Measurements from ENCODE around the gene ATG101.

The ATG101 gene

DNA sequence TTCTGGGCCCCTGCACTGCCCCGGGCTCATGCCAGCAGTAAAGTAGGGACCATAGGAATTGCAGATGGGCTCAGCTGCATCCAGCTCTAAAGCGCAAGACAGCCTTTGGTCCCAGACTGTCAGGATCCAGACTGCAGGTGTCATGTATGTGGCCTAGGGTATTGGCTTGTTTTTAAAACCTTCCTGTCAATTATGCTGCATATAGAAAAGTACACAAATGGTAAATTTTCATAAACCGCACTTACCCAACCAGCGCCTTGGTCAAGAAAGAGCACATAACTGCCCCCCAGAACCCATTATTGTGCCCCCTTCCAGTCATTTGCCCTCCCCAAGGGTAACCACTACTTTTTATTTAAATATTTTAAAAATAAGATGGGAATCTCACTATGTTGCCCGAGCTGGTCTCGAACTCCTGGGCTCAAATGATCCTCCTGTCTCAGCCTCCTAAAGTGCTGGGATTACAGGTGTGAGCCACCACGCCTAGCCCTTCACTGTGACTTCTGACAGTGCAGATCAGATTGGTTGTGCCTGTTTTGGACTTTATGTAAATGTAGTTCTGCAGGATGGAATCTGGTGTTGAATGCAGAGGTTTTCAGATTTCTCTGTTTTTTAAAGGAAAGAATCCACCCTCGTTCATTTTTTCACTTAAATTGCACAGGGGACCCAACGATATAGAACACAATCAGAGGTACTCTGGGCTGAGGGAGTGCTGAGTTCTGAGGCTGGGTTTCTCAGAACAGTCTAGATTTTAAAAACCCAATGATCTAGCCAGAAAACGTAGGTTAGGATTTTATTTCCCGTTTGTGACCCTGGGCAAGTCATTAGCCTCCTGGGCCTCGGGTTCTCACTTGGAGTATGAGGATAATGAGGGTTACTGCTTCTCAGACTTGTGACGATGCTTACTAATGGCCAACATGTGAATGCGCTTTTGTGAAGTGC is 11.9 kb upstream of the ATG101 start:
- DNase-seq (ENCODE audit: low read depth) = no peak

DNA sequence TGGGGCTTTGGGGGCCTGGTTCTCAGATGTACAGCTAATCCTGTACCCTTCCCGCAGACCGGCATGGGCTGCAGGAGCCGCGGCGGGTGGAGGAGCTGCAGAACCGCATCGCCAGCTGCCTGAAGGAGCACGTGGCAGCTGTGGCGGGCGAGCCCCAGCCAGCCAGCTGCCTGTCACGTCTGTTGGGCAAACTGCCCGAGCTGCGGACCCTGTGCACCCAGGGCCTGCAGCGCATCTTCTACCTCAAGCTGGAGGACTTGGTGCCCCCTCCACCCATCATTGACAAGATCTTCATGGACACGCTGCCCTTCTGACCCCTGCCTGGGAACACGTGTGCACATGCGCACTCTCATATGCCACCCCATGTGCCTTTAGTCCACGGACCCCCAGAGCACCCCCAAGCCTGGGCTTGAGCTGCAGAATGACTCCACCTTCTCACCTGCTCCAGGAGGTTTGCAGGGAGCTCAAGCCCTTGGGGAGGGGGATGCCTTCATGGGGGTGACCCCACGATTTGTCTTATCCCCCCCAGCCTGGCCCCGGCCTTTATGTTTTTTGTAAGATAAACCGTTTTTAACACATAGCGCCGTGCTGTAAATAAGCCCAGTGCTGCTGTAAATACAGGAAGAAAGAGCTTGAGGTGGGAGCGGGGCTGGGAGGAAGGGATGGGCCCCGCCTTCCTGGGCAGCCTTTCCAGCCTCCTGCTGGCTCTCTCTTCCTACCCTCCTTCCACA is 11.0 kb upstream of the ATG101 start:
- DNase-seq (ENCODE audit: low read depth) = no peak

- no peak for DNase-seq (ENCODE audit: low read depth)
These were observed 9.9 kb upstream of the ATG101 start for GRCh38 chr12:52059582-52060497.

GRCh38 chr12:52060498-52061177 is 9.1 kb upstream of the ATG101 start:
- no peak for DNase-seq (ENCODE audit: low read depth)

GRCh38 chr12:52061470-52062166 is 8.2 kb upstream of the ATG101 start:
- no peak for DNase-seq (ENCODE audit: low read depth)

DNA sequence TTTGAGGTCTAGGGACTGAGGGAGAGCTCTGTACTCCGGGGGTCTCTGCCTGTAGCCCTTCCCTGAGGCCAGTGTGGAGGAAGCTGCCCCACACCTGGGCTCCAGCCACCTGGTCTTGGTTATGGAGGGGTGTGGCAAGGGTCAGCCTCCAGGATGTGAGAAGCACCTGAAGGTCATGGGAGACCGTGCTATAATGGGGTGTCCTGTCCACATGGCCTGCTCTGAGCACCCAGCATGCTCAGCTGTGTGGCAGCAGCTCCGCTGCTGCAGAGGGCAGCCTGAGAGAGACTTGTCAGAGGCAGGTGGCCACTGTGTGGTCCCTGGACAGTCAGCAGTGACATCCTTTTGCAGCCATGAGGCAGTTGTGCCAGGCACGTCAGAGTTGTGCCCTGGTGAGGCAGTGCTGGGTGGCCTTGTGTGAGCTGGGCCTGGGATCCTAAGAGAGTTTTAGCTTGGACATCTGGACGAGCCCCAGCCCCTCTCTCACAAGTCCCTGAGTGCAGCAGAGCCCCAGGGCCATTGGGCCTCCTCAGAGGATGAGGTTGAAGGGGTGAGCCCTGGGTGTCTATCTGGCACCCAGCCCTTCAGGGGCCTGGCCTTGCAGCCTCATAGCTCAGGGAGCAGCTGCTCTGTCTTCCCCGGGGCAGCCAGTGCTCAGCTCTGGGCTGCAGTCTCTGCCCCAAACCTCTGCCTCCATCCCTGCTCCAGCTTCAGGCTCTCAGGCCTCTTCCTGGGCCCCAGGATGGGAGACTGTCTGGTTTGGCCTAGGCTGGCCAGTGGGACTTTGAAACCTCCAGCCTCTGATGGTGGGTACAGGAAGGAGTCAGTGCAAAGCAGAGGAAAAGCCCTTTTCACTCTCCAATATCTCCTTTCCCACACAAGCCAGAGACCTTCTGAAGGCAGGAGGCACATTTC is 7.4 kb upstream of the ATG101 start:
- no peak for DNase-seq (ENCODE audit: low read depth)

DNA sequence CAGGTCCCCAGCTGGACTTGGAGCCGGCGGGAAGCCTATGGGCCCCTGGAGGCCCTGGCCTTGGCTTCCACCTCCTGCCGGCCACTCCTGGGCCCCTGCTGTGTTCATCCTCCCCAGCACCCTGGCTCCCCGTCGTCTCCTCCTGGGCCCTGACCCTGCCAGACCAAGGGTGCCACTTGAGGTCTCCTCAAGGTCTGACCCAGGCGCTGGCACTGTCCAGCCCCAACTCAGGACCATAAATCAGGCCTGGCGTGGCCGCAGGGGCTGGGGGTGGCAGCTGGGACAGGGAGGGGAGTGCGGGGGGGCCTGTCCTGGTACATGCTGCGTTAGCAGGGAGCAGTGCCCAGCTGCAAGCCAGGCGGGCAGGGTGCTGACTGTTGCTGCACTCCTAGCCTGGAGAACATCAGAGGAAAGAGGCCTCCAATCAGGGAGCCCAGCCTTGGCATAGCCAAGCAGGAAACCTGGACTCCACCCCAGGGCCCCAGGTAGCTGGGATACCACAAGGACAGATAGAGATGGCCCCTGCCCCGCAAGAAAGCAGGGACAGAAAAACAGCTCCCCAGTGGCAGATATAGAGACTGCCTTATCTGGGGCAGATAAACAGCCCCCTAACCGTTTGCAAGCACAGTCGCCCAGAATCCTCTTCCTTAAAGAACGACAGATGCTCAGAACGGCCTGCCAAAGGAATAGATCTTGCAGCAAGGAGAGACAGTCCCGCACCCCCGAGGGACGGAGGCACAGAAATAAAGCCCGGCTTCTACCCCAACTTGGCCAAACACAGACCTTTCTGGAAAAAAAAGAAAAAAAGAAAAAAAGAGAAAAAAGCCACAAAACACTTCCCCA is 6.5 kb upstream of the ATG101 start:
- no peak for DNase-seq (ENCODE audit: low read depth)

- DNase-seq (ENCODE audit: low read depth) = no peak
These were observed 5.7 kb upstream of the ATG101 start for GRCh38 chr12:52063981-52064649.

DNA sequence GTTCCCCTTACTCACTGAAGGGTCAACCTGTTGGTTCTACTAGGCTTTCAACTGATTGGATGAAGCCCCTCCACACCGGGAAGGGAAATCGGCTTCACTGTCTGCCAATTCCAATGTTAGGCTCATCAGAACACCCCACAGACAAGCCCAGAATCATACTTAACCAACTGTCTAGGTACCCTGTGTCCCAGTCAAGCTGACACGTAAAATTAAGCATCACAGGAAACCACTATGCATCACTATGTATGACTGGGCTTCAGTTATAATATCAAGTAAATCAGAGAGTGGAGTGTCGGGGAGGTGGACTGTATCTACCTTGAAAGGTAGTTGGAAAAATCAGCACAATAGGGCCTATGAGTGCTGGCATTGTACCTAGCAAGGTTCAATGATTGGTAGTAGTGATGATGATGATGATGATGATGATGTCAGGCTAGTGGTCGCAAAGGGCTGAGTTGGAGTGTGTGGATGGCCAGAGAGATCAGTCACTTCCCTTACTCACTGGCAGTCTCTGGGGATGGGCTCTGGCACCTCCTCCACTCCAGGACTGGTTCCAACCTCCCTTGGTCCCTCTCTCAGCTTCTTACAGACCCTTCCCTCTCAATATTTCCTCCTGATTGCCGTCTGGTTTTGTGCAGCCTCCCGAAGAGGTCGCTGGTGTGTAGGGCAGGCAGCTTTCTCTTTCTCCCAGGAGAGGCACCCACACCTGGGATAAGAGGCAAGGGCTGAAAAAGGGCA is 3.3 kb upstream of the ATG101 start:
- no peak for DNase-seq (ENCODE audit: low read depth)

- no peak for DNase-seq (ENCODE audit: low read depth)
These were observed 2.8 kb upstream of the ATG101 start for GRCh38 chr12:52067081-52067374.

- no peak for DNase-seq (ENCODE audit: low read depth)
These were observed 577 bp downstream of the ATG101 start for GRCh38 chr12:52070185-52070925.

GRCh38 chr12:52073531-52074381 is 4.0 kb downstream of the ATG101 start:
- no peak for DNase-seq (ENCODE audit: low read depth)

GRCh38 chr12:52074971-52075724 is 5.4 kb downstream of the ATG101 start:
- no peak for DNase-seq (ENCODE audit: low read depth)

GRCh38 chr12:52076811-52077210 is 7.0 kb downstream of the ATG101 start:
- DNase-seq (ENCODE audit: low read depth) = no peak

DNA sequence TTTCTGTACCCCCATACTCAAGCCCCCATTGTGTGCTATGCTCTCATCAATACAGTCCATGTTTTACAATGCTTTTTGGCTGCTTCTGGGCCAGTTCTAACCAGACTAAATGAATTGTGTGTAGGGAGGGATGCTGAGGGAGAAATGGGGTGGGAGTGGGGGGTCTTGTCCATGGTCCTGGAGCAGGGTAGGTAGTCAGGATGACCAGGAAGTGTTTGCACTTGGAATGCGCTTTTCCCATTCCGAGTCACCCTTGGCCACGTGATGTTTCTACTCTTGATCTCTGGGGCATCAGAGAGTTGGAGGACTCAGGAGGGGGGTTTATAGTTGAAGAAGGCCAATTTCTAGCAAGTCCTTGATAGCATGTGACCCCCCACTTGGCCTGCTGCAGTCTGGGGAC is 8.5 kb downstream of the ATG101 start:
- DNase-seq (ENCODE audit: low read depth) = no peak
